Kidney (tissue), 14 donors: Measurements from ENCODE around the gene SLC6A2. TPM values are rescaled to one million over a fixed set of nuclear protein-coding genes. Genes with fewer than 3 reads are reported as not detected.

Experiments used
- DNase-seq, 5 donors: peaks; one replicate each; pipeline ENCODE4 v3.0.0-alpha.2; 2013 to 2020
- FAIRE-seq: peaks from 2 replicates; lab custom pipeline; 2012; peaks lifted over from hg19 to GRCh38; lab: Jason Lieb, UNC
- H3K27ac ChIP-seq, 2 donors: one replicate each; pipeline ENCODE4 v1.7.0; 2013; ENCODE audit warnings: low read depth in 2 of 2, low read length in 2 of 2, inconsistent platforms in 1 of 2
- H3K27me3 ChIP-seq: one replicate; pipeline ENCODE4 v1.7.1; 2013; ENCODE audit warnings: low read length, inconsistent platforms; ENCODE audit not compliant: control insufficient read depth, insufficient read depth
- H3K36me3 ChIP-seq, 3 donors: one replicate each; pipeline versions ENCODE4 v1.7.0 to v1.7.1; 2013; ENCODE audit warnings: low read length in 3 of 3, control low read depth in 1 of 3, inconsistent platforms in 1 of 3; ENCODE audit not compliant: insufficient read depth in 3 of 3, control insufficient read depth in 2 of 3
- H3K4me1 ChIP-seq, 3 donors: one replicate each; pipeline versions ENCODE4 v1.7.0 to v1.7.1; 2013; ENCODE audit warnings: low read length in 3 of 3, inconsistent platforms in 1 of 3, low read depth in 1 of 3; ENCODE audit not compliant: control insufficient read depth in 2 of 3, insufficient read depth in 2 of 3
- H3K4me3 ChIP-seq, 3 donors: one replicate each; pipeline versions ENCODE4 v1.7.0 to v1.8.1; 2013; ENCODE audit warnings: low read length in 3 of 3, control low read depth in 1 of 3, inconsistent platforms in 1 of 3
- H3K9ac ChIP-seq, 3 donors: one replicate each; pipeline versions ENCODE4 v1.7.0 to v1.7.1; 2013; ENCODE audit warnings: low read length in 3 of 3, control low read depth in 1 of 3, inconsistent platforms in 1 of 3
- H3K9me3 ChIP-seq, 3 donors: one replicate each; pipeline versions ENCODE4 v1.7.0 to v1.7.1; 2013; ENCODE audit warnings: low read length in 3 of 3, control low read depth in 1 of 3, inconsistent platforms in 1 of 3; ENCODE audit not compliant: control insufficient read depth in 2 of 3, insufficient read depth in 1 of 3
- CTCF ChIP-seq: IDR thresholded peaks from 3 replicates; pipeline ENCODE4 v1.5.1; 2012; ENCODE audit warnings: mild to moderate bottlenecking, moderate library complexity, borderline replicate concordance; ENCODE audit not compliant: insufficient read depth; ENCODE audit errors: extremely low read depth
- intact Hi-C: fragments of 100-400 bp; cut with DNase I; formaldehyde crosslinking; loops from one replicate; pipeline ENCODE4 v1.11.1; 2022
- polyA plus RNA-seq: library from polyadenylated mRNA; stranded (reverse); fragments of 350-450 nt; fragmentation: Illumina TruSeq; extraction: RNeasy Lipid Tissue Mini Kit (QIAGEN cat#74804); gene quantifications from one replicate; pipeline ENCODE4 v1.2.3, GENCODE V29; 2014; ENCODE audit warnings: low read depth, low replicate concordance; ENCODE audit not compliant: insufficient read depth
- total RNA-seq: library from RNA; stranded (reverse); fragmentation: NEBNext Ultra II Directional; extraction: Animal tissue kit (Norgen Biotek cat#: 25700); gene quantifications from one replicate; pipeline ENCODE4 v1.2.1, GENCODE V29; 2021
- donor health status: control.
- donor health status: control.
- donor health status: control.
- donor health status: control.
- donor health status: control.
- donor health status: DM: yes; HTN: yes; CAD: no.
- donor health status: Normal renal cell carcinoma (clear cell type).

Gene SLC6A2
- total and polyA plus RNA-seq, 2 donors from 2014 or later, result 0.09 to 0.73 TPM

- FAIRE-seq (no peak), DNase-seq (no peak)
- H3K4me3 ChIP-seq, result no peak overlapping the region
- TF ChIP-seq CTCF, result no peak
- H3K27me3 ChIP-seq, result no peaks in the 10 kb centered on the region
- H3K4me1 ChIP-seq, result no peaks in the 10 kb centered on the region
- intact Hi-C loops, result no loop called here
- no peaks in the 10 kb centered on the region for H3K36me3 ChIP-seq
- no peaks in the 10 kb centered on the region for H3K9me3 ChIP-seq
- no peak overlapping the region for H3K27ac ChIP-seq
- H3K9ac ChIP-seq, result no peak overlapping the region
Measured at GRCh38 chr16:55621771-55622170, 34.0 kb upstream of the SLC6A2 start.

GRCh38 chr16:55622272-55622671, 33.5 kb upstream of the SLC6A2 start:
- no peak for FAIRE-seq
- intact Hi-C loops, result no loop called here
- H3K4me1 ChIP-seq, result no peaks in the 10 kb centered on the region

GRCh38 chr16:55622930-55623561, 32.7 kb upstream of the SLC6A2 start:
- Histone ChIP-seq H3K27ac (no peak overlapping the region), H3K9ac (no peak overlapping the region), H3K4me1 (no peaks in the 10 kb centered on the region), H3K36me3 (no peaks in the 10 kb centered on the region), H3K9me3 (no peaks in the 10 kb centered on the region), H3K27me3 (no peaks in the 10 kb centered on the region), H3K4me3 (no peak overlapping the region)
- intact Hi-C loops, result no loop called here
- DNase-seq (peak in 3 of 5 donors; percentile 25 to 49 (median 29)), FAIRE-seq (no peak)
- TF ChIP-seq CTCF, result peak; percentile 12

More at GRCh38 chr16:55622272-55622671, 33.5 kb upstream of the SLC6A2 start:
- no peak for DNase-seq
- Histone ChIP-seq H3K4me3 (no peak overlapping the region), H3K9me3 (no peaks in the 10 kb centered on the region), H3K27me3 (no peaks in the 10 kb centered on the region), H3K27ac (no peak overlapping the region), H3K36me3 (no peaks in the 10 kb centered on the region), H3K9ac (no peak overlapping the region)
- TF ChIP-seq CTCF, result no peak

GRCh38 chr16:55623640-55624039, 32.1 kb upstream of the SLC6A2 start:
- TF ChIP-seq CTCF, result no peak
- Histone ChIP-seq H3K9ac (no peak overlapping the region), H3K27ac (no peak overlapping the region), H3K36me3 (no peaks in the 10 kb centered on the region), H3K4me3 (no peak overlapping the region), H3K27me3 (no peaks in the 10 kb centered on the region), H3K4me1 (no peaks in the 10 kb centered on the region), H3K9me3 (no peaks in the 10 kb centered on the region)
- no peak for DNase-seq
- no peak for FAIRE-seq
- intact Hi-C loops, result no loop called here
